Measurements from ENCODE around the gene NUDT10. TPM values are rescaled to one million over a fixed set of nuclear protein-coding genes. Genes with fewer than 3 reads are reported as not detected.

Gene NUDT10
- total RNA-seq, 1 experiment from 2014 or later, result not detected

GRCh38 chrX:51296138-51296537 is 36.5 kb upstream of the NUDT10 start (continued):
- no peak for TF ChIP-seq CBX3 (IDR thresholded peaks at IDR 0.05; ENCODE audit: low read depth)
- TF ChIP-seq ZBTB33 (IDR thresholded peaks at IDR 0.05; ENCODE audit: extremely low read depth, insufficient replicate concordance, low read length), result no peak
- no peak for TF ChIP-seq CTCF (IDR thresholded peaks at IDR 0.05 in 2 of 3, conservative IDR thresholded peaks at IDR 0.05 in 1 of 3; ENCODE audit: borderline replicate concordance in 1 of 3, insufficient read depth in 1 of 3, low read depth in 2 of 3, low read length in 2 of 3)
- TF ChIP-seq ZFX (IDR thresholded peaks at IDR 0.05), result no peak
- no peak for TF ChIP-seq MAX (IDR thresholded peaks at IDR 0.05)
- no peak for TF ChIP-seq FOSL1 (IDR thresholded peaks at IDR 0.05; ENCODE audit: low read depth)

GRCh38 chrX:51316271-51316670 is 16.4 kb upstream of the NUDT10 start:
- no peak overlapping the region for H3K27ac ChIP-seq (ENCODE audit: low read depth, low read length)
- H4K20me1 ChIP-seq (ENCODE audit: insufficient read depth), result no peaks in the 10 kb centered on the region
- no peaks in the 10 kb centered on the region for H3K9me3 ChIP-seq (ENCODE audit: control insufficient read depth in 1 of 2, insufficient read depth in 1 of 2, low read depth in 1 of 2, low read length in 2 of 2)
- no peak for DNase-seq (ENCODE audit: low read depth, low spot score)
- no peak overlapping the region for H3K4me3 ChIP-seq (replicated peaks in 1 of 2; ENCODE audit: low read depth in 1 of 2, low read length in 2 of 2)
- H3K36me3 ChIP-seq (ENCODE audit: control insufficient read depth in 1 of 2, insufficient read depth in 2 of 2, low read length in 2 of 2), result no peaks in the 10 kb centered on the region
- ChIA-PET RAD21 (ENCODE audit: low non-redundant PET in 1 of 2, low total read pairs in 2 of 2, uncharacterized antibody in 2 of 2, unreplicated experiment in 2 of 2) (no interaction called here), POLR2A (no interaction called here), CTCF (no interaction called here)
- no peaks in the 10 kb centered on the region for H3K79me2 ChIP-seq (ENCODE audit: insufficient read depth, low read length)
- no peaks in the 10 kb centered on the region for H3K4me1 ChIP-seq (ENCODE audit: control insufficient read depth in 1 of 2, insufficient read depth in 2 of 2, low read length in 2 of 2)
- no peaks in the 10 kb centered on the region for H3K27me3 ChIP-seq (ENCODE audit: insufficient read depth, low read length)
- no peak overlapping the region for H3K9ac ChIP-seq (ENCODE audit: low read length)
- H3K4me2 ChIP-seq (ENCODE audit: low read length), result no peak overlapping the region
- ATAC-seq, result no peak
- no TSS peak for BruUV-seq (replicated peaks)
- no peak overlapping the region for H2AFZ ChIP-seq (ENCODE audit: low read depth, low read length, poor library complexity, severe bottlenecking)
- TF ChIP-seq EZH2phosphoT487 (IDR thresholded peaks at IDR 0.05; ENCODE audit: borderline replicate concordance) (no peak), SP1 (IDR thresholded peaks at IDR 0.05; ENCODE audit: low read depth) (no peak), TCF7L2 (IDR thresholded peaks at IDR 0.05; ENCODE audit: borderline replicate concordance, extremely low read depth, insufficient read depth, insufficient read length) (no peak), RAD21 (IDR thresholded peaks at IDR 0.05; ENCODE audit: low read depth) (no peak), ZNF274 (IDR thresholded peaks at IDR 0.05; ENCODE audit: low read depth, low read length) (no peak), SIN3A (IDR thresholded peaks at IDR 0.05; ENCODE audit: low read depth) (no peak), EGR1 (IDR thresholded peaks at IDR 0.05; ENCODE audit: low read depth) (no peak), POLR2A (IDR thresholded peaks at IDR 0.05; ENCODE audit: borderline replicate concordance, extremely low read depth, insufficient read depth, insufficient read length) (no peak), EZH2 (IDR thresholded peaks at IDR 0.05) (no peak), ZBTB33 (IDR thresholded peaks at IDR 0.05; ENCODE audit: extremely low read depth, insufficient replicate concordance, low read length) (no peak), CEBPB (IDR thresholded peaks at IDR 0.05; ENCODE audit: low read depth) (no peak), ZFX (IDR thresholded peaks at IDR 0.05) (no peak), YY1 (IDR thresholded peaks at IDR 0.05; ENCODE audit: extremely low read depth, insufficient replicate concordance, low read depth, low read length) (no peak)
- intact Hi-C loops (cut with micrococcal nuclease), result no loop called here
- H3K9me2 ChIP-seq (ENCODE audit: insufficient read depth), result no peaks in the 10 kb centered on the region
